ENCODE measurements around the gene ARHGAP31. TPM values are rescaled to one million over a fixed set of nuclear protein-coding genes. Genes with fewer than 3 reads are reported as not detected.

Gene ARHGAP31
- total RNA-seq, 1 donor from 2014 or later: 13.8 TPM

GRCh38 chr3:119437691-119438258, 143.6 kb downstream of the ARHGAP31 start:
- DNase-seq: no peak

DNA sequence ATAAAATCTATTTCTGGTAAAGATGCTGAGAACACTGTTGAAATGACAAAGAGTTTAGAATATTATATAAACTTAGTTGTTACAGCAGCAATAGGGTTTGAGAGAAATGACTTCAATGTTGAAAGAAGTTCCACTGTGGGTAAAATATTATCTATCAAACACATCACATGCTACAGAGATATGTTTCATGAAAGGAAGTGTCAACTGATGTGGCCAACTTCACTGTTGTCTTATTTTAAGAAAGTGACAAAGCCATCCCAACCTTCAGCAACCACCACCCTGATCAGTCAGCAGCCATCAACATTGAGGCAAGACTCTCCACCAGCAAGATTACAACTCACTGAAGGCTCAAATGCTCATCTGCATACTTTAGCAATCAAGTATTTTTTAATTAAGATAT, 149.0 kb downstream of the ARHGAP31 start:
- DNase-seq: no peak

GRCh38 chr3:119444590-119444989, 150.4 kb downstream of the ARHGAP31 start:
- DNase-seq: no peak

DNA sequence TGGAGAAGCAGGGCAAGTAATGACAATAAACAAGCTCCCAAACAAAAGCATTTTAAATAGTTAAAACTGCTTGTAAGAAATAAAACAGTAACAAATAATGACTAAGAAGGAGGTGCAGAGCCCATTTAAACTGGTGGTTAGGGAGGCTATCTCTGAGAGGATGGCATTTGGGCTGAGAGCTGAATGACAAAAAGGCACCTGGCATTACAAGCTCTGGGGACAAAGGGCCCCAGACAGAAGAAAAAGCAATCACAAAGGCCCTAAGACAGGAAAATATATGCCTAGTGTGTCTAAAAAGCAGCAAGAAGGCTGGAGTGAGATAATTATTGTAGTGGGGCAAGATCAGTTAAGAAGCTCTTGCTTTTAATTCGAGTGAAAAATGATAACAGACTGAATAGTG, 159.6 kb downstream of the ARHGAP31 start:
- no peak for DNase-seq

DNA sequence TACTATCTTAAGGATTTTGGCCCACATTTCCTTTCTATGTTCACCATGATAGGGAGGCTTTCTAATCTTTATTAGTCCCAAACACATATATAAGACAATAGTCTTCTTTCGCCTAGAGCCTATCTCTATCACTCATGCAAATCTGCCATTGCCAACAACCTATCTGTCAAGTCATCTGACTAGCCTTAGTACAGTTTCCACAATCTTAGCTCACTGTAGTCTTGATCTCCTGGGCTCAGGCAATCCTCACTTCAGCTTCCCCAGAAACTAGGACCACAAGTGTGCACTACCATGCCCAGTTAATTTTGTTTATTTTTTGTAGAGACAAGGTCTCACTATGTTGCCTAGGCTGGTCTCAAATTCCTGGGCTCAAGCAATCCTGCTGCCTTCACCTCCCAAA, 162.3 kb downstream of the ARHGAP31 start:
- no peak for DNase-seq

DNA sequence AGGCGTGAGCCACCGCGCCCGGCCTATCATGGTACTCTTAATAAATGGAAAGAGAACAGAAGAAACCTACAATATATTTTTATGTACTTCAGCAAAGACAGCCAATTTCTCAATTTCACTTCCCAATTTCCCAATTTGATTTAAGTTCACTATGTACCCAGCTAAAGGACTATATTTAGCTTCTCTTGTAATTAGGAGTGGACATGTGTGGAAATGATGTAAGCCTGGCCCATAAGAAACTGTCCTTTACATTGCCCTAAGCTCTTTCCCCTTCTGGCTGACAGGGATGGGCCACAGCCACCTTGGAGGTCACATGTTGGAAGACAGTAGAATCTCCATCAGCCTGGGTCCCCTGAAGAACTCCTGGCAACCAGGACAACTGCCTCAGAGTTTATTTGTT, 163.1 kb downstream of the ARHGAP31 start:
- no peak for DNase-seq

GRCh38 chr3:119463171-119464169, 169.3 kb downstream of the ARHGAP31 start, which contains the start of gene TMEM39A:
Gene TMEM39A (minus strand): TSS chr3:119463615. CDS start chr3:119462074, 1,541 bp downstream.
- DNase-seq: peak; percentile 95

DNA sequence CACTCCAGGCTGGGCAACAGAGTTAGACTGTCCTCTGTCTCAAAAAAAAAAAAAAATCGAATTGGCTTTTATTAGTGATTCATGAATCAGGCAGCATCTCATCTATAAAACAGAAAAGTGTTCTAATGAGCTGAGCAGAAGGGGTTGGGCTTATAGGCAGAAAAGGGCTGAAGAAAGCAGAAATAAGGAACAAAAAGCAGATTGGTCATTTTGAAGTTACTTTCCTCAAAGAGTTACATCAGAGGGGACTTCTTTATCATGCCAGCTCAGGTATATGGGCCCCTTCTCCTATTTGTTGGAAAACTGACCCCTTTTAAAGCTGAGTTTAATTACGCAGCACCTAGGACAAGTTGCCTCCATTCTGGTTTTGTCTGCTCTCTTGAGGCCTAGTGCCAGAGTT, 173.9 kb downstream of the ARHGAP31 start:
- no peak for DNase-seq

- DNase-seq: peak; percentile 10
Measured at GRCh38 chr3:119469418-119470189, 175.4 kb downstream of the ARHGAP31 start.

Small RNA genes lying within 50 kb of the gene (small RNA-seq; reads per million reads assigned to genes)
- not detected for gene RNU6-1127P (ENCODE audit: low replicate concordance)

Other genes starting within 250 kb of the ARHGAP31 start
- not detected for gene TEX55, start 148.2 kb upstream of the ARHGAP31 start, total RNA-seq
- 0.59 TPM for gene UPK1B, start 120.8 kb upstream of the ARHGAP31 start, total RNA-seq
- 16.6 TPM for gene B4GALT4, start 53.5 kb upstream of the ARHGAP31 start, total RNA-seq
- gene TMEM39A, start 169.2 kb downstream of the ARHGAP31 start, total RNA-seq: 46.2 TPM
- gene POGLUT1, start 174.6 kb downstream of the ARHGAP31 start, total RNA-seq: 14.3 TPM
- gene TIMMDC1, start 204.2 kb downstream of the ARHGAP31 start, total RNA-seq: 31.2 TPM